Esophagus squamous epithelium (tissue), 5 donors: ENCODE data around the gene C3orf22. TPM values are rescaled to one million over a fixed set of nuclear protein-coding genes. Genes with fewer than 3 reads are reported as not detected.

ENCODE experiments used
- DNase-seq: peaks from one replicate; lab custom pipeline; 2025; lab: John Stamatoyannopoulos, UW
- H3K27ac ChIP-seq, 4 donors: fragments of 200-600 bp; sonication (generic); one replicate each; pipeline ENCODE4 v1.5.1; 2016 to 2019; ENCODE audit warnings: mild to moderate bottlenecking in 1 of 4
- H3K27me3 ChIP-seq, 4 donors: fragments of 200-600 bp; sonication (generic); 1 replicate in 3 of 4; 2 replicates in 1 of 4; pipeline versions ENCODE4 v1.5.1 to v1.6.0; 2017 to 2021; ENCODE audit warnings: antibody characterized with exemption in 1 of 4
- H3K36me3 ChIP-seq, 3 donors: fragments of 200-600 bp; sonication (generic); one replicate each; pipeline ENCODE4 v1.5.1; 2016 to 2019
- H3K4me1 ChIP-seq, 3 donors: fragments of 200-600 bp; sonication (generic); one replicate each; pipeline ENCODE4 v1.5.1; 2017 to 2019
- H3K4me3 ChIP-seq, 4 donors: fragments of 200-600 bp; sonication (generic); 1 replicate in 3 of 4; 2 replicates in 1 of 4; pipeline ENCODE4 v1.5.1; 2016 to 2019; ENCODE audit warnings: mild to moderate bottlenecking in 2 of 4, moderate library complexity in 1 of 4
- H3K9me3 ChIP-seq, 3 donors: fragments of 200-600 bp; sonication (generic); one replicate each; pipeline ENCODE4 v1.5.1; 2016 to 2019
- CTCF ChIP-seq, 6 experiments: fragments of 450-650 bp in 4 of 6; fragments of 200-600 bp in 2 of 6; sonication (generic) in 2 of 6; IDR thresholded peaks; one replicate each; pipeline ENCODE4 v1.5.1; 2016 to 2019; ENCODE audit warnings: antibody characterized with exemption in 6 of 6, mild to moderate bottlenecking in 4 of 6, moderate library complexity in 4 of 6
- POLR2A ChIP-seq, 4 donors: fragments of 450-650 bp; IDR thresholded peaks; one replicate each; pipeline ENCODE4 v1.6.1; 2017; ENCODE audit warnings: antibody characterized with exemption in 4 of 4, mild to moderate bottlenecking in 4 of 4, moderate library complexity in 3 of 4
- WGBS, 2 donors: methylation state at CpG; one replicate each; pipeline ENCODE4 v1.1.5; 2018; 5-methylcytosine and 5-hydroxymethylcytosine counted together
- intact Hi-C: fragments of 100-400 bp; cut with DNase I; formaldehyde crosslinking; loops from one replicate; pipeline ENCODE4 v1.15.0; 2022
- total RNA-seq, 4 donors: library from RNA; depleted of rRNA; stranded (reverse); fragments of >200 nt; gene quantifications; one replicate each; pipeline ENCODE4 v1.1.0, GENCODE V29; 2016
- donor health status: DM: yes; HTN: yes; CAD: no.

The C3orf22 gene
- total RNA-seq, 4 donors from 2014 or later: not detected

- Histone ChIP-seq H3K36me3 (no peaks in the 10 kb centered on the region), H3K4me3 (no peak overlapping the region), H3K4me1 (peaks cover 4 to 8% (median 5%) of the 10 kb centered on the region in 3 donors), H3K9me3 (peaks cover 0 to 5% (median 0%) of the 10 kb centered on the region in 3 donors), H3K27me3 (peaks cover 0 to 68% (median 0%) of the 10 kb centered on the region in 4 donors), H3K27ac (no peak overlapping the region)
- WGBS, 2 donors: 54 to 76% methylated on average over 3 to 5 of the region's 7 CpGs
- intact Hi-C loops: no loop called here
- no peak for DNase-seq
- TF ChIP-seq POLR2A (IDR thresholded peaks at IDR 0.05) (no peak), CTCF (IDR thresholded peaks at IDR 0.05) (no peak)
Measured at GRCh38 chr3:126544596-126545281, 14.0 kb downstream of the C3orf22 start.

DNA sequence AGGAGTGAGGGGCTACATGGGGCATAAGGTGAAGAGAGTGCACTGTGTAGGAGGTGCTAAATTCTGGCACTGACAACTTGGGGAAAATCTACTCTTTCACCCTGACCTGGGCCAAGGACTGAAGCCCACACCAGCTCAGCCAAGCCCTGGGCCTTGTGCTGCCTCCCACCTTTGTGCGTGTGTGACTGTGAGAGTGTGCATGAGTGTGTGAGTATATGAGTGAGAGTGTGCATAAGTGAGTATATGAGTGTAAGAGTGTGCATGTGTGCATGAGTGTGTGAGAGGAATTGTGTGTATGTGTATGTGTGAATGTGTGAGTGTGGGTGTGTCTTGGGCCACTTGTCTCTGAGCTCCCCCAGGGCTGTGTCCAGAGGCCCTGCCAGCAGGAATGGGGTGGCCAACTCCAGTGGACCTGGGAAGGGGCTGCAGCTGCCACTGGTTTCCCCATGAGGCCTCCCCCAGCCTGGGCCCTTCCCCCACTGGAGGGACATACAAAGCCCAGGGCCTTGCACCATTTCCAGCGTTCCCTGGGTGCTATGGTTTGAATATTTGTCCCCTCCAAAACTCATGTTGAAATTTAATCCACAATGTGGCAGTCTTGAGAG lies 15.2 kb downstream of the C3orf22 start:
- 88 to 93% methylated on average over 1 to 2 of the region's 2 CpGs for WGBS, 2 donors
- intact Hi-C loops: no loop called here
- Histone ChIP-seq H3K9me3 (peaks cover 0 to 5% (median 0%) of the 10 kb centered on the region in 3 donors), H3K4me3 (no peak overlapping the region), H3K4me1 (peaks cover 4 to 8% (median 5%) of the 10 kb centered on the region in 3 donors), H3K27me3 (peaks cover 0 to 67% (median 0%) of the 10 kb centered on the region in 4 donors), H3K27ac (no peak overlapping the region), H3K36me3 (no peaks in the 10 kb centered on the region)
- DNase-seq: no peak
- TF ChIP-seq POLR2A (IDR thresholded peaks at IDR 0.05) (no peak), CTCF (IDR thresholded peaks at IDR 0.05) (no peak)

DNA sequence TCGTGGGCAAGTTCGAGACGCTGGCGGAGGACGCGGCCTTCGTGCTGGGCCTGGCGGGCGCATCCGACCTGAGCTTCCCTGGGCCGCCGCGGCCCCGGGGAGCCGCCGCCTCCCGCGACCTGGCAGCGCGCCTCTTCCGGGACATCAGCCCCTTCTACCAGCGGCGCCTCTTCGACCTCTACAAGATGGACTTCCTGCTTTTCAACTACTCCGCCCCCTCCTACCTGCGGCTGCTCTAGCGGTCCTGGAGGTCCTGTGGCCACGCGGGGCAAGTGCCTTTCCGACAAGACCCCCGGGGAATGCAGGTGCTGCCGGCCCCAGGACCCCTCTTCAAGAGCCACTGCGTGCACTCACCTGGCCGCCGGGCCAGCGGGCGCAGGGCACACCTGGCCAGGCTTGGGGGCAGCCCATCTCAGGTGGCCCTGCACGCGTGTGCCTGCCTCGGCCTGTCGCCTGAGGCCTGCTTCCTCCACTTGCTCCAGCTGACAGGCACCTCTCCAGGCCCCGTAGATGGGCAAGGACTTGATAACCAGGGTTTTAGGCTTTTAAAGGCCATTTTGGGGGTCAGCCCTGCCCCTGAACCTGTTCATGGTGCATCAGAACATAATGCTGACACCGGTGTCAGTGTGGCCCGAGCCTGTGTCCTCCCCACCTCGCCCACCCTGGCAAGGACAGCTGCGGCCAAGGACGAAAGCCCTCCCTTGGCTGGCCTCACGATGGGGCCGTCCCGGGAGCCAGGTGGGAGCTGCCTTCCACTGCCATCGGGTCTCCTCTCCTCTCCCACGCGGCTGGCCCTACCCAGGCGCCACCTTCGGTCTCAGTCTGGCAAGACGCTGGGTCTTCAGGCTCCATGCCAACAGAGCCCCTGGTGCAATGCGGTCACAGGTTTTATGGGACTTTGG lies 16.1 kb downstream of the C3orf22 start:
- intact Hi-C loops: no loop called here
- peaks cover 0 to 5% (median 0%) of the 10 kb centered on the region in 3 donors for H3K9me3 ChIP-seq
- TF ChIP-seq POLR2A (IDR thresholded peaks at IDR 0.05) (no peak), CTCF (IDR thresholded peaks at IDR 0.05) (no peak)
- DNase-seq: no peak
- H3K27me3 ChIP-seq: peaks cover 0 to 69% (median 0%) of the 10 kb centered on the region in 4 donors
- H3K4me1 ChIP-seq: peaks cover 4 to 8% (median 5%) of the 10 kb centered on the region in 3 donors
- no peak overlapping the region for H3K4me3 ChIP-seq
- no peaks in the 10 kb centered on the region for H3K36me3 ChIP-seq
- H3K27ac ChIP-seq: no peak overlapping the region
- 73 to 92% methylated on average over 7 to 29 of the region's 57 CpGs for WGBS, 2 donors

DNA sequence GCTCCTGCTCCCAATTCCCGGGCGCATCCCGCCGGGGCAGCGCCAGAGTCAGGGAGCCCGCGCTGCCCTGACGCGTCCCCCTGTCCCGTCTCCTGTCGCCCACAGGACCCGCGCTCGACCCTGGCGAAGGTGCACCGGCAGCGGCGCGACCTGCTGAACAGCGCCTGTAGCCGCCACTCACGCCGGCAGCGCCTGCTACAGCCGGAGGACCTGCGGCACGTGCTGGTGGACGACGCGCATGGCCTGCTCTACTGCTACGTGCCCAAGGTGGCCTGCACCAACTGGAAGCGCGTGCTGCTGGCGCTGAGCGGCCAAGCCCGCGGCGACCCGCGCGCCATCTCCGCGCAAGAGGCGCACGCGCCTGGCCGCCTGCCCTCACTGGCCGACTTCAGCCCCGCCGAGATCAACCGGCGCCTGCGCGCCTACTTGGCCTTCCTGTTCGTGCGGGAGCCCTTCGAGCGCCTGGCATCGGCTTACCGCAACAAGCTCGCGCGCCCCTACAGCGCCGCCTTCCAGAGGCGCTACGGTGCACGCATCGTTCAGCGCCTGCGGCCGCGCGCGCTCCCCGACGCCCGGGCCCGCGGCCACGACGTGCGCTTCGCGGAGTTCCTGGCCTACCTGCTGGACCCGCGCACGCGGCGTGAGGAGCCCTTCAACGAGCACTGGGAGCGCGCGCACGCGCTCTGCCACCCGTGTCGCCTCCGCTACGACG lies 16.9 kb downstream of the C3orf22 start:
- TF ChIP-seq CTCF (IDR thresholded peaks at IDR 0.05) (no peak), POLR2A (IDR thresholded peaks at IDR 0.05) (no peak)
- Histone ChIP-seq H3K4me1 (peaks cover 4 to 8% (median 5%) of the 10 kb centered on the region in 3 donors), H3K9me3 (peaks cover 0 to 5% (median 0%) of the 10 kb centered on the region in 3 donors), H3K4me3 (no peak overlapping the region), H3K27me3 (peaks cover 0 to 69% (median 0%) of the 10 kb centered on the region in 4 donors), H3K36me3 (no peaks in the 10 kb centered on the region), H3K27ac (no peak overlapping the region)
- WGBS, 2 donors: 57 to 71% methylated on average over 11 of the region's 101 CpGs
- no peak for DNase-seq
- intact Hi-C loops: no loop called here
